ENCODE results near the gene RNPEPL1.

- TF ChIP-seq POLR2A (IDR thresholded peaks at IDR 0.05; ENCODE audit: extremely low read depth, insufficient read length) (no peak), CTCF (IDR thresholded peaks at IDR 0.05; ENCODE audit: low read depth, low read length) (peak; percentile 1)
Measured at GRCh38 chr2:240567137-240567871, 980 bp upstream of the RNPEPL1 start.

Measured in NB4 (cell line).